ENCODE data around the gene CCR2.

The CCR2 gene

GRCh38 chr3:46405301-46406019 lies 51.5 kb downstream of the CCR2 start:
- no peak for DNase-seq (ENCODE audit: low spot score)

GRCh38 chr3:46406443-46406787 lies 52.5 kb downstream of the CCR2 start:
- DNase-seq (ENCODE audit: low spot score): no peak

GRCh38 chr3:46406788-46407611 lies 53.1 kb downstream of the CCR2 start, which contains the start of the genes CCR5AS and CCRL2:
Gene CCR5AS, minus strand, starts transcription at chr3:46407066.
Gene CCRL2, plus strand, starts transcription at chr3:46407259. Its CDS starts 821 bp downstream, at chr3:46408080.
- DNase-seq (ENCODE audit: low spot score): peak; percentile 27

- DNase-seq (ENCODE audit: low spot score): no peak
These were observed 54.1 kb downstream of the CCR2 start for GRCh38 chr3:46407970-46408369.

- DNase-seq (ENCODE audit: low spot score): no peak
These were observed 54.9 kb downstream of the CCR2 start for GRCh38 chr3:46408853-46409252.

GRCh38 chr3:46409739-46410489 lies 56.0 kb downstream of the CCR2 start:
- DNase-seq (ENCODE audit: low spot score): no peak

Measured in GM03348 (cell line).